ACC112 (cell line): ENCODE results near the gene GALNT13.

Experiments
- H2AFZ ChIP-seq: fragments of 200-600 bp; sonication (generic); one replicate; pipeline ENCODE4 v1.6.0; 2017; ENCODE audit warnings: antibody characterized with exemption, low read length; ENCODE audit not compliant: unreplicated experiment
- H3K27ac ChIP-seq: fragments of 200-600 bp; sonication (generic); 2 replicates; pipeline ENCODE4 v1.5.1; 2014; ENCODE audit warnings: low read depth, mild to moderate bottlenecking, antibody characterized with exemption, low read length, moderate library complexity
- H3K27me3 ChIP-seq: fragments of 200-600 bp; sonication (generic); 2 replicates; pipeline ENCODE4 v1.6.1; 2014; ENCODE audit warnings: mild to moderate bottlenecking, antibody characterized with exemption, low read length, moderate library complexity, mixed read lengths; ENCODE audit not compliant: insufficient read depth
- H3K36me3 ChIP-seq: fragments of 200-600 bp; sonication (generic); 2 replicates; pipeline ENCODE4 v1.6.1; 2016; ENCODE audit warnings: mild to moderate bottlenecking, antibody characterized with exemption, low read length, moderate library complexity, mixed read lengths; ENCODE audit not compliant: insufficient read depth
- H3K4me1 ChIP-seq: fragments of 200-600 bp; sonication (generic); one replicate; pipeline ENCODE4 v1.6.1; 2016; ENCODE audit warnings: low read length, mixed read lengths; ENCODE audit not compliant: insufficient read depth, unreplicated experiment, control insufficient read depth
- H3K4me3 ChIP-seq: fragments of 200-600 bp; sonication (generic); 2 replicates; pipeline ENCODE4 v1.5.1; 2014; ENCODE audit warnings: mild to moderate bottlenecking, low read depth, low read length
- H3K79me2 ChIP-seq: fragments of 200-600 bp; sonication (generic); one replicate; pipeline ENCODE4 v1.6.0; 2016; ENCODE audit warnings: low read length; ENCODE audit not compliant: control insufficient read depth, unreplicated experiment, insufficient read depth

Gene GALNT13

GRCh38 chr2:153875801-153876466, 4.2 kb downstream of the GALNT13 start:
- Histone ChIP-seq H2AFZ (no peak overlapping the region), H3K4me3 (no peak overlapping the region), H3K27ac (no peak overlapping the region), H3K27me3 (peaks cover 38% of the 10 kb centered on the region), H3K36me3 (no peaks in the 10 kb centered on the region), H3K4me1 (no peaks in the 10 kb centered on the region), H3K79me2 (no peaks in the 10 kb centered on the region)

GRCh38 chr2:153880926-153881325, 9.2 kb downstream of the GALNT13 start:
- no peaks in the 10 kb centered on the region for H3K36me3 ChIP-seq
- no peaks in the 10 kb centered on the region for H3K27me3 ChIP-seq
- H3K79me2 ChIP-seq = no peaks in the 10 kb centered on the region
- H3K4me3 ChIP-seq = no peak overlapping the region
- H3K4me1 ChIP-seq = no peaks in the 10 kb centered on the region
- H3K27ac ChIP-seq = no peak overlapping the region
- H2AFZ ChIP-seq = no peak overlapping the region

GRCh38 chr2:153886833-153887232, 15.1 kb downstream of the GALNT13 start:
- no peak overlapping the region for H3K4me3 ChIP-seq
- no peak overlapping the region for H2AFZ ChIP-seq
- H3K4me1 ChIP-seq = peaks cover 2% of the 10 kb centered on the region

GRCh38 chr2:153890576-153890975, 18.9 kb downstream of the GALNT13 start:
- Histone ChIP-seq H2AFZ (no peak overlapping the region), H3K27me3 (no peaks in the 10 kb centered on the region), H3K79me2 (no peaks in the 10 kb centered on the region), H3K27ac (no peak overlapping the region), H3K36me3 (no peaks in the 10 kb centered on the region), H3K4me3 (no peak overlapping the region), H3K4me1 (peaks cover 2% of the 10 kb centered on the region)

More at GRCh38 chr2:153886833-153887232, 15.1 kb downstream of the GALNT13 start:
- no peaks in the 10 kb centered on the region for H3K27me3 ChIP-seq
- no peaks in the 10 kb centered on the region for H3K79me2 ChIP-seq
- H3K36me3 ChIP-seq = no peaks in the 10 kb centered on the region
- H3K27ac ChIP-seq = no peak overlapping the region

GRCh38 chr2:153891051-153891450, 19.3 kb downstream of the GALNT13 start:
- Histone ChIP-seq H2AFZ (no peak overlapping the region), H3K4me1 (peaks cover 2% of the 10 kb centered on the region), H3K27ac (no peak overlapping the region), H3K36me3 (no peaks in the 10 kb centered on the region), H3K27me3 (no peaks in the 10 kb centered on the region), H3K79me2 (no peaks in the 10 kb centered on the region), H3K4me3 (no peak overlapping the region)

- Histone ChIP-seq H3K4me3 (no peak overlapping the region), H2AFZ (no peak overlapping the region), H3K27ac (no peak overlapping the region), H3K27me3 (no peaks in the 10 kb centered on the region), H3K79me2 (no peaks in the 10 kb centered on the region), H3K36me3 (no peaks in the 10 kb centered on the region), H3K4me1 (no peaks in the 10 kb centered on the region)
Measured at GRCh38 chr2:153912798-153913396, 41.2 kb downstream of the GALNT13 start.

- no peaks in the 10 kb centered on the region for H3K4me1 ChIP-seq
- no peaks in the 10 kb centered on the region for H3K36me3 ChIP-seq
- no peaks in the 10 kb centered on the region for H3K27me3 ChIP-seq
- H3K4me3 ChIP-seq = no peak overlapping the region
- H2AFZ ChIP-seq = no peak overlapping the region
- H3K79me2 ChIP-seq = no peaks in the 10 kb centered on the region
- no peak overlapping the region for H3K27ac ChIP-seq
Measured at GRCh38 chr2:153917570-153917969, 45.8 kb downstream of the GALNT13 start.

- Histone ChIP-seq H3K79me2 (no peaks in the 10 kb centered on the region), H3K27me3 (no peaks in the 10 kb centered on the region), H3K4me3 (no peak overlapping the region), H3K36me3 (no peaks in the 10 kb centered on the region), H3K27ac (no peak overlapping the region), H3K4me1 (no peaks in the 10 kb centered on the region), H2AFZ (no peak overlapping the region)
Measured at GRCh38 chr2:153935511-153935910, 63.8 kb downstream of the GALNT13 start.

- no peak overlapping the region for H3K4me3 ChIP-seq
Measured at GRCh38 chr2:153939124-153939796, 67.5 kb downstream of the GALNT13 start.

GRCh38 chr2:153940511-153940910, 68.8 kb downstream of the GALNT13 start:
- H3K27me3 ChIP-seq = no peaks in the 10 kb centered on the region
- no peak overlapping the region for H3K27ac ChIP-seq
- H3K4me3 ChIP-seq = no peak overlapping the region
- no peak overlapping the region for H2AFZ ChIP-seq
- no peaks in the 10 kb centered on the region for H3K4me1 ChIP-seq
- H3K36me3 ChIP-seq = no peaks in the 10 kb centered on the region
- no peaks in the 10 kb centered on the region for H3K79me2 ChIP-seq

More at GRCh38 chr2:153939124-153939796, 67.5 kb downstream of the GALNT13 start:
- Histone ChIP-seq H3K27ac (no peak overlapping the region), H3K79me2 (no peaks in the 10 kb centered on the region), H3K27me3 (no peaks in the 10 kb centered on the region), H3K36me3 (no peaks in the 10 kb centered on the region), H2AFZ (no peak overlapping the region), H3K4me1 (no peaks in the 10 kb centered on the region)

- no peaks in the 10 kb centered on the region for H3K4me1 ChIP-seq
- H3K27me3 ChIP-seq = no peaks in the 10 kb centered on the region
- no peaks in the 10 kb centered on the region for H3K36me3 ChIP-seq
- no peaks in the 10 kb centered on the region for H3K79me2 ChIP-seq
- no peak overlapping the region for H3K4me3 ChIP-seq
- no peak overlapping the region for H2AFZ ChIP-seq
- no peak overlapping the region for H3K27ac ChIP-seq
Measured at GRCh38 chr2:153944800-153945199, 73.1 kb downstream of the GALNT13 start.
